ENCODE measurements around the gene DCPS. TPM values are rescaled to one million over a fixed set of nuclear protein-coding genes. Genes with fewer than 3 reads are reported as not detected.
A peak's percentile ranks its signal among the peaks of the same experiment; 100 is the strongest.

The DCPS gene
- total RNA-seq, 1 experiment from 2014 or later: 25.6 TPM

DNA sequence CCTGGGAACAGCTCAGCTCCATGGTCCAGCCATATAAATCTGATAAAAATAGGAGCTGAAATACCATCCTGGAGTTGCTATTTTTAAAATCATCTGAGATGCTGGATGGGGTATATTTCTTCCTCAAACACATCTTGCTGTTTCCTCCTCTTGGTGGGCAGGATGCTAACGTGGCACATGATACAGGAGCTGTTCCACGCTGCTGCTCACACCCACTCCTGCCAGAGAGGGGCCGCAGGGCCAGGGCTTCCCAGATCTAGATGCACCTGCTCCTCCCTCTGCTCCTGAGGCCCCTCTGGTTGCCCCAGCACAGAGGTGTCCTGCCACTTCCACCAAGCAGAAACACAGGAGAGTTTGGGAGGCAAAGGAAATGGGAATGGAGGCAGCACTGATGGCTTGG, 48.3 kb downstream of the DCPS start:
- ChIA-PET CTCF (no interaction called here), RAD21 (ENCODE audit: low non-redundant PET in 1 of 2, low total read pairs in 2 of 2, uncharacterized antibody in 2 of 2, unreplicated experiment in 2 of 2) (no interaction called here), POLR2A (no interaction called here)
- intact Hi-C loops (cut with micrococcal nuclease): no loop called here
- Histone ChIP-seq H3K36me3 (ENCODE audit: control insufficient read depth in 1 of 2, insufficient read depth in 2 of 2, low read length in 2 of 2) (0 out of 4 replicates have a peak, but pooled peaks cover 0 to 6% of the 10 kb centered on the region in 2 experiments), H3K9me3 (ENCODE audit: control insufficient read depth in 1 of 2, insufficient read depth in 1 of 2, low read depth in 1 of 2, low read length in 2 of 2) (no peaks in the 10 kb centered on the region), H3K27ac (ENCODE audit: low read depth, low read length) (no peak overlapping the region), H3K4me3 (replicated peaks in 1 of 2; ENCODE audit: low read depth in 1 of 2, low read length in 2 of 2) (no peak overlapping the region), H3K4me2 (ENCODE audit: low read length) (no peak overlapping the region), H4K20me1 (ENCODE audit: insufficient read depth) (no peaks in the 10 kb centered on the region), H3K4me1 (ENCODE audit: control insufficient read depth in 1 of 2, insufficient read depth in 2 of 2, low read length in 2 of 2) (peaks cover 17 to 38% of the 10 kb centered on the region in 2 experiments), H3K79me2 (ENCODE audit: insufficient read depth, low read length) (peaks cover 35% of the 10 kb centered on the region; the same call in 1 of the 2 replicates), H2AFZ (ENCODE audit: low read depth, low read length, poor library complexity, severe bottlenecking) (no peak overlapping the region), H3K9me2 (ENCODE audit: insufficient read depth) (no peaks in the 10 kb centered on the region), H3K27me3 (ENCODE audit: insufficient read depth, low read length) (no peaks in the 10 kb centered on the region), H3K9ac (ENCODE audit: low read length) (no peak overlapping the region)
- TF ChIP-seq ZFX (IDR thresholded peaks at IDR 0.05) (no peak), MAX (IDR thresholded peaks at IDR 0.05) (no peak), SRF (IDR thresholded peaks at IDR 0.05; ENCODE audit: low read depth) (no peak), ZNF274 (IDR thresholded peaks at IDR 0.05; ENCODE audit: low read depth, low read length) (no peak), POLR2AphosphoS5 (IDR thresholded peaks at IDR 0.05; ENCODE audit: low read depth, low read length) (no peak), ZBTB33 (IDR thresholded peaks at IDR 0.05; ENCODE audit: extremely low read depth, insufficient replicate concordance, low read length) (no peak), FOSL1 (IDR thresholded peaks at IDR 0.05; ENCODE audit: low read depth) (no peak), YY1 (IDR thresholded peaks at IDR 0.05; ENCODE audit: extremely low read depth, insufficient replicate concordance, low read depth, low read length) (no peak), ELF1 (IDR thresholded peaks at IDR 0.05; ENCODE audit: borderline replicate concordance, low read depth) (no peak), ATF3 (IDR thresholded peaks at IDR 0.05) (no peak), SP1 (IDR thresholded peaks at IDR 0.05; ENCODE audit: low read depth) (no peak), CEBPB (IDR thresholded peaks at IDR 0.05; ENCODE audit: low read depth) (no peak), EZH2 (IDR thresholded peaks at IDR 0.05) (no peak), SIN3A (IDR thresholded peaks at IDR 0.05; ENCODE audit: low read depth) (no peak), TCF7L2 (IDR thresholded peaks at IDR 0.05; ENCODE audit: borderline replicate concordance, extremely low read depth, insufficient read depth, insufficient read length) (no peak)
- TF ChIP-seq, protein P1, sequence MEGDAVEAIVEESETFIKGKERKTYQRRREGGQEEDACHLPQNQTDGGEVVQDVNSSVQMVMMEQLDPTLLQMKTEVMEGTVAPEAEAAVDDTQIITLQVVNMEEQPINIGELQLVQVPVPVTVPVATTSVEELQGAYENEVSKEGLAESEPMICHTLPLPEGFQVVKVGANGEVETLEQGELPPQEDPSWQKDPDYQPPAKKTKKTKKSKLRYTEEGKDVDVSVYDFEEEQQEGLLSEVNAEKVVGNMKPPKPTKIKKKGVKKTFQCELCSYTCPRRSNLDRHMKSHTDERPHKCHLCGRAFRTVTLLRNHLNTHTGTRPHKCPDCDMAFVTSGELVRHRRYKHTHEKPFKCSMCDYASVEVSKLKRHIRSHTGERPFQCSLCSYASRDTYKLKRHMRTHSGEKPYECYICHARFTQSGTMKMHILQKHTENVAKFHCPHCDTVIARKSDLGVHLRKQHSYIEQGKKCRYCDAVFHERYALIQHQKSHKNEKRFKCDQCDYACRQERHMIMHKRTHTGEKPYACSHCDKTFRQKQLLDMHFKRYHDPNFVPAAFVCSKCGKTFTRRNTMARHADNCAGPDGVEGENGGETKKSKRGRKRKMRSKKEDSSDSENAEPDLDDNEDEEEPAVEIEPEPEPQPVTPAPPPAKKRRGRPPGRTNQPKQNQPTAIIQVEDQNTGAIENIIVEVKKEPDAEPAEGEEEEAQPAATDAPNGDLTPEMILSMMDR (IDR thresholded peaks at IDR 0.05 in 2 of 3, conservative IDR thresholded peaks at IDR 0.05 in 1 of 3; ENCODE audit: borderline replicate concordance in 1 of 3, insufficient read depth in 1 of 3, low read depth in 2 of 3, low read length in 2 of 3): no peak
- BruUV-seq (replicated peaks): TSS peak; percentile 19
- DNase-seq (ENCODE audit: low read depth, low spot score) (no peak), ATAC-seq (no peak)
